T-helper 22 cell (primary cell): ENCODE data around the gene LRMDA.

Source experiments
- DNase-seq: peaks from one replicate; pipeline ENCODE4 v3.0.0-alpha.2; 2020; ENCODE audit warnings: low read depth

LRMDA gene

GRCh38 chr10:75449382-75450074 is 18.1 kb downstream of the LRMDA start:
- no peak for DNase-seq

GRCh38 chr10:75450075-75450445 is 18.6 kb downstream of the LRMDA start:
- no peak for DNase-seq

GRCh38 chr10:75450644-75451640 is 19.5 kb downstream of the LRMDA start:
- no peak for DNase-seq

- no peak for DNase-seq
Measured at GRCh38 chr10:75451831-75452230, 20.4 kb downstream of the LRMDA start.

GRCh38 chr10:75452997-75453396 is 21.6 kb downstream of the LRMDA start:
- DNase-seq: no peak

- DNase-seq: no peak
Measured at GRCh38 chr10:75456122-75456521, 24.7 kb downstream of the LRMDA start.

GRCh38 chr10:75460059-75460458 is 28.6 kb downstream of the LRMDA start:
- no peak for DNase-seq

GRCh38 chr10:75461672-75462649 is 30.5 kb downstream of the LRMDA start:
- DNase-seq: no peak

- no peak for DNase-seq
Measured at GRCh38 chr10:75462865-75463264, 31.4 kb downstream of the LRMDA start.

GRCh38 chr10:75464478-75465449 is 33.3 kb downstream of the LRMDA start:
- DNase-seq: no peak

- DNase-seq: no peak
Measured at GRCh38 chr10:75465450-75465827, 34.0 kb downstream of the LRMDA start.

- no peak for DNase-seq
Measured at GRCh38 chr10:75466001-75466400, 34.6 kb downstream of the LRMDA start.

- no peak for DNase-seq
Measured at GRCh38 chr10:75466886-75467285, 35.5 kb downstream of the LRMDA start.

GRCh38 chr10:75468612-75469005 is 37.2 kb downstream of the LRMDA start:
- no peak for DNase-seq

GRCh38 chr10:75469006-75469616 is 37.7 kb downstream of the LRMDA start:
- no peak for DNase-seq

GRCh38 chr10:75470901-75471300 is 39.5 kb downstream of the LRMDA start:
- DNase-seq: no peak

GRCh38 chr10:75472685-75473084 is 41.3 kb downstream of the LRMDA start:
- no peak for DNase-seq

GRCh38 chr10:75474106-75474505 is 42.7 kb downstream of the LRMDA start:
- no peak for DNase-seq

GRCh38 chr10:75475460-75476182 is 44.2 kb downstream of the LRMDA start:
- DNase-seq: no peak

- DNase-seq: no peak
Measured at GRCh38 chr10:75476569-75476968, 45.1 kb downstream of the LRMDA start.
